ENCODE results near the gene INTS12. TPM values are rescaled to one million over a fixed set of nuclear protein-coding genes. Genes with fewer than 3 reads are reported as not detected.

INTS12 gene
- total and polyA plus RNA-seq, 7 donors, result 13.4 to 25.2 (median 21.0) TPM

GRCh38 chr4:105662935-105663675 lies 45.4 kb downstream of the INTS12 start:
- WGBS, 2 donors, result 96 to 97% methylated on average over 2 of the region's 2 CpGs
- no peaks in the 10 kb centered on the region for H3K9me3 ChIP-seq

DNA sequence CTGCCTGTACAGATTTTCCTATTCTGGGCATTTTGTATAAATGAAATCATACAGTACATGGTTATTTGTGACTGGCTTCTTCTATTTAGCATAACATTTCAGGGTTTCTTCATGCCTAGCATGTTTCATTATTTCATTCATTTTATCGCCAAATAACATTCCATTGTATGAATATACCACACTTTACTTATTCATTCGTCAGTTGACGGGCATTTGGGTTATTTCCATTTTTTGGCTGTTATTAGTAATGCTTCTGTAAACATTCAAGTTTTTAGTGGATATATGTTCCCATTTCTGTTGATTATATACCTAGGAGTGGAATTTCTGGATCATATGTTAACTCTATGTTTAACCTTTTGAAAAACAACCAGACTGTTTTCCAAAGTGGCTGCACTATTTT lies 47.5 kb downstream of the INTS12 start:
- DNase-seq, result no peak
- intact Hi-C loops (cut with DNase I), result loop anchor here (10.0 kb wide), 1 partner anchor 136 kb away; no protein-coding TSS in a partner anchor

More at GRCh38 chr4:105662935-105663675, 45.4 kb downstream of the INTS12 start:
- DNase-seq, result no peak
- Histone ChIP-seq H3K27ac (no peak overlapping the region), H3K36me3 (no peaks in the 10 kb centered on the region), H3K4me3 (no peak overlapping the region), H3K27me3 (no peaks in the 10 kb centered on the region), H3K4me1 (no peaks in the 10 kb centered on the region)
- intact Hi-C loops (cut with DNase I), result loop anchor here (10.0 kb wide), 1 partner anchor 138 kb away; no protein-coding TSS in a partner anchor
- TF ChIP-seq, protein P1, sequence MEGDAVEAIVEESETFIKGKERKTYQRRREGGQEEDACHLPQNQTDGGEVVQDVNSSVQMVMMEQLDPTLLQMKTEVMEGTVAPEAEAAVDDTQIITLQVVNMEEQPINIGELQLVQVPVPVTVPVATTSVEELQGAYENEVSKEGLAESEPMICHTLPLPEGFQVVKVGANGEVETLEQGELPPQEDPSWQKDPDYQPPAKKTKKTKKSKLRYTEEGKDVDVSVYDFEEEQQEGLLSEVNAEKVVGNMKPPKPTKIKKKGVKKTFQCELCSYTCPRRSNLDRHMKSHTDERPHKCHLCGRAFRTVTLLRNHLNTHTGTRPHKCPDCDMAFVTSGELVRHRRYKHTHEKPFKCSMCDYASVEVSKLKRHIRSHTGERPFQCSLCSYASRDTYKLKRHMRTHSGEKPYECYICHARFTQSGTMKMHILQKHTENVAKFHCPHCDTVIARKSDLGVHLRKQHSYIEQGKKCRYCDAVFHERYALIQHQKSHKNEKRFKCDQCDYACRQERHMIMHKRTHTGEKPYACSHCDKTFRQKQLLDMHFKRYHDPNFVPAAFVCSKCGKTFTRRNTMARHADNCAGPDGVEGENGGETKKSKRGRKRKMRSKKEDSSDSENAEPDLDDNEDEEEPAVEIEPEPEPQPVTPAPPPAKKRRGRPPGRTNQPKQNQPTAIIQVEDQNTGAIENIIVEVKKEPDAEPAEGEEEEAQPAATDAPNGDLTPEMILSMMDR (IDR thresholded peaks at IDR 0.05), result no peak

GRCh38 chr4:105659190-105659589 lies 49.3 kb downstream of the INTS12 start:
- Histone ChIP-seq H3K4me3 (no peak overlapping the region), H3K4me1 (no peaks in the 10 kb centered on the region), H3K27ac (no peak overlapping the region), H3K27me3 (no peaks in the 10 kb centered on the region), H3K36me3 (no peaks in the 10 kb centered on the region), H3K9me3 (no peaks in the 10 kb centered on the region)
- intact Hi-C loops (cut with DNase I), result no loop called here
- 79 to 88% methylated on average over 6 of the region's 6 CpGs for WGBS, 2 donors
- TF ChIP-seq, protein P1 (IDR thresholded peaks at IDR 0.05), result no peak
- TF ChIP-seq EP300 (IDR thresholded peaks at IDR 0.05), result no peak
- no peak for TF ChIP-seq POLR2A (IDR thresholded peaks at IDR 0.05)
- no peak for DNase-seq

More for the DNA sequence above, 47.5 kb downstream of the INTS12 start:
- H3K27ac ChIP-seq, result no peak overlapping the region
- no peaks in the 10 kb centered on the region for H3K36me3 ChIP-seq
- TF ChIP-seq EP300 (IDR thresholded peaks at IDR 0.05) (no peak), POLR2AphosphoS5 (IDR thresholded peaks at IDR 0.05) (no peak), POLR2A (IDR thresholded peaks at IDR 0.05) (no peak)
- TF ChIP-seq, protein P1 (IDR thresholded peaks at IDR 0.05), result no peak
- no peaks in the 10 kb centered on the region for H3K9me3 ChIP-seq
- H3K27me3 ChIP-seq, result no peaks in the 10 kb centered on the region
- no peak overlapping the region for H3K4me3 ChIP-seq
- H3K4me1 ChIP-seq, result no peaks in the 10 kb centered on the region
- 96 to 99% methylated on average over 3 of the region's 3 CpGs for WGBS, 2 donors

- no peak for DNase-seq
- intact Hi-C loops (cut with DNase I), result no loop called here
- TF ChIP-seq EP300 (IDR thresholded peaks at IDR 0.05) (no peak), POLR2AphosphoS5 (IDR thresholded peaks at IDR 0.05) (no peak), POLR2A (IDR thresholded peaks at IDR 0.05) (no peak)
- TF ChIP-seq, protein P1 (IDR thresholded peaks at IDR 0.05), result no peak
- no peaks in the 10 kb centered on the region for H3K36me3 ChIP-seq
- no peaks in the 10 kb centered on the region for H3K27me3 ChIP-seq
- peaks cover 0 to 9% (median 3%) of the 10 kb centered on the region in 4 donors for H3K4me1 ChIP-seq
- H3K4me3 ChIP-seq, result no peak overlapping the region
- H3K9me3 ChIP-seq, result no peaks in the 10 kb centered on the region
- H3K27ac ChIP-seq, result no peak overlapping the region
These were observed 51.2 kb downstream of the INTS12 start for GRCh38 chr4:105657117-105657765.

Measured in sigmoid colon (tissue), 7 donors.